Measurements from ENCODE around the gene LRRC52. TPM values are rescaled to one million over a fixed set of nuclear protein-coding genes. Genes with fewer than 3 reads are reported as not detected.

Gene LRRC52
- total and polyA plus RNA-seq, 2 of the 13 experiments (the other 11 are each of a cell fraction or from before 2014, with no cell fraction given) = not detected

DNA sequence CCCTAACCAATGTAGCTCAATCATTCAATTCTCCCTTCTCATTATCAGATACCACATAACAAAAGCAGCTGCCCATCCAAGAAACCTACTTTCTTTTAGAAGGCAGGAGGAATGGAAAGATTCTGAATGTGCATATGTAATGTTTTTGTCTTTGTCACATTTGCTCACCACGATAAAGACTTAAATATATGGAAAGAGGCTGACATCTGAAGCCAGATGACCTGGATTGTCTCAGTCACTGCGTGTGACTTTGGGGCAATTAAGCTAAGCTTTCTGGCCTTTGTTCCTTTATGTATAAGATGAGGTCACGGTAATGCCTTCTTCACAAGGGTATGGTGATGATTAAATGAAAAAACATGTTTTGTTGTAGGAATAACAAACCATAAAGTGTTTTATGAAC is 42.6 kb downstream of the LRRC52 start:
- no peaks in the 10 kb centered on the region for H4K20me1 ChIP-seq (ENCODE audit: insufficient read depth, low read length)
- FAIRE-seq (no peak), DNase-seq (ENCODE audit: low spot score) (no peak), ATAC-seq (no peak)
- BruUV-seq (replicated peaks) = no TSS peak
- no peaks in the 10 kb centered on the region for H3K36me3 ChIP-seq (replicated peaks in 1 of 2; ENCODE audit: control insufficient read depth in 1 of 2, insufficient read depth in 2 of 2, low read length in 2 of 2)
- H3K9me3 ChIP-seq (ENCODE audit: low read length) = no peaks in the 10 kb centered on the region
- intact Hi-C loops (cut with micrococcal nuclease; ENCODE audit: unreplicated experiment) (no loop called here), in situ Hi-C loops (cut with HindIII; ENCODE audit: extremely low pct_ligation_motif_present, low pct_unique_long_range_greater_than_20kb) (loop anchor here (25.0 kb wide), 1 partner anchor 449 kb away; no protein-coding TSS in a partner anchor)
- H3K4me2 ChIP-seq (ENCODE audit: low read depth, low read length) = no peak overlapping the region
- no peaks in the 10 kb centered on the region for H3K4me1 ChIP-seq (ENCODE audit: insufficient read depth, low read length)
- H3K4me3 ChIP-seq (replicated peaks in 1 of 3; ENCODE audit: insufficient read depth in 1 of 3, low read depth in 2 of 3, low read length in 3 of 3) = no peak overlapping the region
- H2AFZ ChIP-seq (ENCODE audit: low read length) = no peak overlapping the region
- TF ChIP-seq TCF7 (IDR thresholded peaks at IDR 0.05; ENCODE audit: low read depth) (no peak), DMAP1 (CRISPR knock-in tag; IDR thresholded peaks at IDR 0.05) (no peak), SAP130 (CRISPR knock-in tag; IDR thresholded peaks at IDR 0.05; ENCODE audit: low read depth) (no peak), NR2F6 (IDR thresholded peaks at IDR 0.05) (no peak), NR2F6 (CRISPR knock-in tag; IDR thresholded peaks at IDR 0.05) (no peak), ZNF3 (CRISPR knock-in tag; IDR thresholded peaks at IDR 0.05) (no peak)
- TF ChIP-seq, protein P1, sequence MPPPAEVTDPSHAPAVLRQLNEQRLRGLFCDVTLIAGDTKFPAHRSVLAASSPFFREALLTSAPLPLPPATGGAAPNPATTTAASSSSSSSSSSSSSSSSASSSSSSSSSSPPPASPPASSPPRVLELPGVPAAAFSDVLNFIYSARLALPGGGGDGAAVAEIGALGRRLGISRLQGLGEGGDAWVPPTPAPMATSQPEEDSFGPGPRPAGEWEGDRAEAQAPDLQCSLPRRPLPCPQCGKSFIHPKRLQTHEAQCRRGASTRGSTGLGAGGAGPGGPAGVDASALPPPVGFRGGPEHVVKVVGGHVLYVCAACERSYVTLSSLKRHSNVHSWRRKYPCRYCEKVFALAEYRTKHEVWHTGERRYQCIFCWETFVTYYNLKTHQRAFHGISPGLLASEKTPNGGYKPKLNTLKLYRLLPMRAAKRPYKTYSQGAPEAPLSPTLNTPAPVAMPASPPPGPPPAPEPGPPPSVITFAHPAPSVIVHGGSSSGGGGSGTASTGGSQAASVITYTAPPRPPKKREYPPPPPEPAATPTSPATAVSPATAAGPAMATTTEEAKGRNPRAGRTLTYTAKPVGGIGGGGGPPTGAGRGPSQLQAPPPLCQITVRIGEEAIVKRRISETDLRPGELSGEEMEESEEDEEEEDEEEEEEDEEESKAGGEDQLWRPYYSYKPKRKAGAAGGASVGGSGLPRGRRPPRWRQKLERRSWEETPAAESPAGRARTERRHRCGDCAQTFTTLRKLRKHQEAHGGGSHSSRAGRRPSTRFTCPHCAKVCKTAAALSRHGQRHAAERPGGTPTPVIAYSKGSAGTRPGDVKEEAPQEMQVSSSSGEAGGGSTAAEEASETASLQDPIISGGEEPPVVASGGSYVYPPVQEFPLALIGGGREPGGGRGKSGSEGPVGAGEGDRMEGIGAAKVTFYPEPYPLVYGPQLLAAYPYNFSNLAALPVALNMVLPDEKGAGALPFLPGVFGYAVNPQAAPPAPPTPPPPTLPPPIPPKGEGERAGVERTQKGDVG (CRISPR knock-in tag; IDR thresholded peaks at IDR 0.05; ENCODE audit: borderline replicate concordance) = no peak
- WGBS (ENCODE audit: low lambda C conversion rate) = 0% methylated on average over 3 of the region's 3 CpGs
- H3K9ac ChIP-seq (ENCODE audit: insufficient read depth, low read depth, low read length) = no peak overlapping the region
- POLR2A ChIA-PET = no interaction called here
- CTCF ChIA-PET (ENCODE audit: low intra/inter-chr PET ratio, low total read pairs) = no interaction called here
- no peaks in the 10 kb centered on the region for H3K27me3 ChIP-seq (ENCODE audit: control insufficient read depth in 1 of 2, insufficient read depth in 2 of 2, low read length in 2 of 2)
- H3K79me2 ChIP-seq (ENCODE audit: insufficient read depth, low read length) = no peaks in the 10 kb centered on the region
- no peak overlapping the region for H3K27ac ChIP-seq (ENCODE audit: extremely low read length, insufficient read depth, low read length)

All from HepG2 (cell line).